GM19372 (cell line): ENCODE measurements around the gene IFIT5.
A peak's percentile ranks its signal among the peaks of the same experiment; 100 is the strongest.
"Not testable (repeated sequence)": the region's sequence is repeated elsewhere in the genome, so short reads cannot be mapped to it uniquely, and the experiment has no call there.

ENCODE experiments used
- ATAC-seq: cut with Tn5 transposase; IDR thresholded peaks from one replicate; pipeline ENCODE4 v1.9.1; 2021; ENCODE audit warnings: mild to moderate bottlenecking, low read depth, moderate library complexity; ENCODE audit not compliant: unreplicated experiment

Gene IFIT5

GRCh38 chr10:89414146-89414878 lies at the start of gene IFIT5:
Gene IFIT5, plus strand, starts transcription at chr10:89414568. Its CDS starts 231 bp downstream, at chr10:89414799.
- ATAC-seq = peak; percentile 75

DNA sequence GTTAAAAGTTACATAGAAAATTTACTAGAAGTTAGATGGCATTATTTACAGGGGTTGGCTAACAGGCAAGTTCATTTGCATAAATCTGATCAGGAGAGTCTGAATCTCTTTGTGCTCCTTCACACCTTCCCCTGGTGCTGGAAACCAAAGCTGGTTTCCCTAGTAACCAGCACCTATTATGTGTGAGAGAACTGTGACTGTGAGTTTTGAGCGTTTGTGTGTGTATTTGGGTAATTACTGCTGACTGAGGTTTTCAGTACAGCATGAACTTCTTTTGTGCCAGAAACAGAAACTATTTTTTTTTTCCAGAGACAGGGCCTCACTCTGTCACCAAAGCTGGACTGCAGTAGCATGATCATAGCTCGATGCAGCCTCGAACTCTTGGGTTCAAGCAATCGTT lies 46.8 kb upstream of the IFIT5 start:
- no peak for ATAC-seq

DNA sequence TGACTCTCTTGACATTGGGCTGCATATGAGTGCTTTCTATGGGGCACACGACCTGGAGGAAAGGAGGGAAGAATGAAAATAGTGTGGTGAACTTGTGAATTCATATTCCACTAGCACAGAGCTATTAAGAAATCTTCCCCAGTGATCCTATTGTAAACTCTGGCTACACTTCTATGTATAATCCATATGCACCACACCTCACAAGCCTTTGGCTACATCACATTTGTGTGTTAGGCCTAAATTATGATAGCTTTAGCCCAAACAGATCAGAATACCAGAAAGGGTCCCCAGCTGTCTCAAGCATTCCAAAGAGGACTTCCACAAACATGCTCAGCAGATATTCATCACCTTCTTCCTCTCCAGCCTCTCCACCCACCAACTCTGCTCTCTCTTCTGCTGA lies 46.2 kb upstream of the IFIT5 start:
- ATAC-seq = no peak

DNA sequence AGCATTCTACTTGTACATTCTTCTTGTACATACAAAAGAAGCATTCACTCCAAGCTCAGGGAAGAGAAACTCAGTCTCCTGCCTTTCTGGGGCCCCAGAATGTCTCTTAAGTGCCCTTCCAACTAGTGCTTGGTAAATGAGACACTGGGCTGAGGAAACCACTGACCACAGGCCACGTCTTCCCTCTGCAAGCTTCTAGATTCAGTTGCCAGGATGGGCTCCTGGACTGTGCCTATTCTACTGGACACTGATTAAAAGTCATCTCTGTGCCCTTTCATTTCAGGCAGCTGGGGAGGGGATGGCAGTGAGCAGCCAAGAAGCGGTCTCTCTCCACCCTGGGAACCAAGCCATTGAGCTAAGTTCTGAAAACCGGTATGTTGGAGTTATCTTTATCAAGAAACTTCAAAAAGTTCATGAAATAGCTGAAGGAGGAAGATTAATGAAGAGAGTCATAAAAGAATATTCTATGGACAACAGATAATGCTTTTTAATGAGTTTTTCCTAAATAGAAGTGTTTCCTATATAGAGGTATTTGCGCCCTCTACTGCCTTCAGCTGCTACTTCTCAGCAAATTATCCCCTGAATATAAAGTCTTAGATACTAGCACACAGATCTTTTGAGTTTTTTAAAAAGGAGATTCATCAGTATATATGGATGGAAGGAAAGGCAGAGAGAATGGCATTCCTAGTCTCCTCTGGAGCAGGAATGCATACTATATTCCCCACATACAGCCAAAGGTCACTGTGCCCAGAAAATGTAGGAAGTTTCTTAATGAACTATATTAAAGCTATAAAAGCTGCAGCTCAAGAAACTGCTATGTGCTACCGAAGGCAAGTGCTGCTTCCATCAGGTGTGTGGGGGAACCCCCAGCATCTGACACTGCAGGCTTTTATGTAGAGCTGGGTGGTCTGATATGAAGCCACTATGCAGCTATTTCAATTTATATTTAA lies 44.9 kb upstream of the IFIT5 start:
- no peak for ATAC-seq

DNA sequence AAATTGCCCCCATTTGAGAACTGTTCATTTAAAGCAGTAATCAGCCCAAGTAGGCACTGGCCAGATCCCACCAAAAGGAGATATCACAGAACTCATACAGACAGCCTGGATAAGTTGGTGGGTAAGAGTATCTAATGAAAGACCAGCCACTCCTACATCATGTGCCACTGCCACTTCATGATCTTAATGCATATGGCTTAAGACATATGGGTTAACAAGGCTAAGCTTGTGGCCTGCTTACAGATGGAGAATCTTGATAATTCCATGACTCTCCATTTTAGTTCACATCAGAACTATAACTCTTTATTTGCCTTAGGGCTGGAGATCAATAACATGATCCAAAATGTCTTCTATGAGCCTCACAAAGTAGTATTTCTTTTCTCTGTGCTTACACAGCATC lies 43.3 kb upstream of the IFIT5 start:
- ATAC-seq = no peak

DNA sequence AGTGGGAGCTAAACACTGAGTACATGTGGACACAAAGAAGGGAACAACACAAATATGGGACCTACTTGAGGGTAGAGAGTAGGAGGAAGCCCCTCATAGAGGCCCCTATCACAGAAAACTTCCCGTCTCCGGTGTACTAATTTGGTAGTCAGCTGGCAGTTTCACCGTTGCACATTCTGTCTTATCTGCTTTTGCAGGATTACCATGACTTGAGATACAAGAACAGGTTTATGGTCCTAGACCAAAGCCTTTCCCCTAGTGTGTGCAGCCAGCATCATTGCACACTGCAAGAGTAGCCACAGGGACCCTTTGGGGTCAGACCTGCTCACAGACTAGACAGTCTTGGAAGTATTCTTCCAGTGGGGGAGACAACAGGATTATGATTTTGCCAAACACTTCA lies 42.4 kb upstream of the IFIT5 start:
- ATAC-seq = no peak

GRCh38 chr10:89373916-89374711 lies 40.3 kb upstream of the IFIT5 start:
- no peak for ATAC-seq

DNA sequence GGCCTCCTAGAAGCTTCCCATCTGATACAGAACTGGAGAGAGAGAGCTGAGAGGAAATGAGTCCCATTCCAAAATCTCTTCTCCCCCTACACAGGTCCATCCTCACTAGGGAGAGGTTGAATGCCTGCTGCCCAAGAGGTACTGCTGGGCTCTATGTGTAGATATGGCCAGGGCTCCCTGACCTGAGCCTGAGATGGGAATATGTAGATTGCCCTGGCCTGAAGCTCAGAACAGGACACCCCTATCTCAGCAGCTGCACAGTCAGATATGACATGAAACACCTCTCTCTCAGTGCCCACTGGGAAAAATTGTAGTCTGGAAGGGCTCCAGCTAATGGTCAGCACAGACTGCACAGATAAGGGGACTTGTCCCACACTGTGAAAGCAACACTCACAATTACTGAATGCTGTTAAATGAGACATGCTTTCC lies 39.6 kb upstream of the IFIT5 start:
- ATAC-seq = no peak

- no peak for ATAC-seq
These were observed 36.4 kb upstream of the IFIT5 start, which contains the start of gene IFIT1B for GRCh38 chr10:89377705-89378637. Gene IFIT1B, plus strand, starts transcription at chr10:89378056. Its CDS starts 80 bp downstream, at chr10:89378136.

- no peak for ATAC-seq
These were observed 35.3 kb upstream of the IFIT5 start for GRCh38 chr10:89379103-89379502.

GRCh38 chr10:89382757-89383156 lies 31.6 kb upstream of the IFIT5 start:
- no peak for ATAC-seq

- ATAC-seq = no peak
These were observed 29.7 kb upstream of the IFIT5 start for GRCh38 chr10:89384474-89385340.

- ATAC-seq = no peak
These were observed 25.6 kb upstream of the IFIT5 start for GRCh38 chr10:89388806-89389205.

DNA sequence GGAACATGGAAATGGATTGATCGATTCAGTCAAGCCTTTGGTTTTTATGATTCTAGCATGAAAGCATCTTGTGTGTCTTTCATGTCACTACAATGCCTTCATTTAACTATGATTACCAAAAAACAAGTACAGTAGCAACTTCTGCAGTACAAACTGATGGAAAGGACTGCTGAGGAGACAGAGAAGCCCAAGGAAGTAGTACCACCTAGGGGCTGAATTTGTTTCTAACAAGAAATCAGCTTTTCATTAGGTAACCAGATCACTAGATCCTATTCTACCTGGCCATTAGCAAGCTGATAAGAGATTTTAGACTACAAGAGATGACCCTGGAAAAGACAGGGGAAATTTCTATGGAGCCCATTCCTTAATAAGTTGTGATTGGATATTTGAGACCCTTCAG lies 25.1 kb upstream of the IFIT5 start:
- ATAC-seq = no peak

GRCh38 chr10:89390476-89391225 lies 23.7 kb upstream of the IFIT5 start:
- ATAC-seq = no peak

DNA sequence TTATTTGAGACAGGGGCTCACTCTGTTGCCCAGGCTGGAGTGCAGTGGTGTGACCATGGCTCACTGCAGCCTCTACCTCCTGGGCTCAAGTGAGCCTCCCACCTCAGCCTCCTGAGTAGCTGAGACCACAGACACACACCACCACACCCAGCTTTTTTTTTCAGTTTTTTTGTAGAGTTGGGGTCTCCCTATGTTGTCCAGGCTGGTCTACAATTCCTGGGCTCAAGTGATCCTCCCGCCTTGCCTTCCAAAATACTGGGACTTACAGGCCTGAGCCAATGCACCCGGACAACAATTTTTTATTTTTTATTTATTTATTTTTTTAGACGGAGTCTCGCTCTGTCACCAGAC lies 23.2 kb upstream of the IFIT5 start:
- not testable (repeated sequence) for ATAC-seq

- ATAC-seq = peak; percentile 87
These were observed 22.2 kb upstream of the IFIT5 start, which contains the start of gene IFIT1 for GRCh38 chr10:89391907-89392756. Gene IFIT1, plus strand, starts transcription at chr10:89392623. Its CDS starts 90 bp downstream, at chr10:89392713.
